ENCODE measurements around the gene ZNF492.
"Not testable (repeated sequence)": the region's sequence is repeated elsewhere in the genome, so short reads cannot be mapped to it uniquely, and the experiment has no call there.

DNA sequence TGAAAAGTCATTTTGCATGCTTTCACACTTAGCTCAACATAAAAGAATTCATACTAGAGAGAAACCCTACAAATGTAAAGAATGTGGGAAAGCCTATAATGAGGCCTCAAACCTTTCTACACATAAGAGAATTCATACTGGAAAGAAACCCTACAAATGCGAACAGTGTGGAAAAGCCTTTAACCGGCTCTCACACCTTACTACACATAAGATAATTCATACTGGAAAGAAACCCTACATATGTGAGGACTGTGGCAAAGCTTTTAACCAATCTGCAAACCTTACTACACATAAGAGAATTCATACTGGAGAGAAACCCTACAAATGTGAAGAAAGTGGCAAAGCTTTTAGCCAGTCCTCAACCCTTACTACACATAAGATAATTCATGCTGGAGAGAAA, 51.4 kb downstream of the ZNF492 start:
- TF ChIP-seq, protein P1, sequence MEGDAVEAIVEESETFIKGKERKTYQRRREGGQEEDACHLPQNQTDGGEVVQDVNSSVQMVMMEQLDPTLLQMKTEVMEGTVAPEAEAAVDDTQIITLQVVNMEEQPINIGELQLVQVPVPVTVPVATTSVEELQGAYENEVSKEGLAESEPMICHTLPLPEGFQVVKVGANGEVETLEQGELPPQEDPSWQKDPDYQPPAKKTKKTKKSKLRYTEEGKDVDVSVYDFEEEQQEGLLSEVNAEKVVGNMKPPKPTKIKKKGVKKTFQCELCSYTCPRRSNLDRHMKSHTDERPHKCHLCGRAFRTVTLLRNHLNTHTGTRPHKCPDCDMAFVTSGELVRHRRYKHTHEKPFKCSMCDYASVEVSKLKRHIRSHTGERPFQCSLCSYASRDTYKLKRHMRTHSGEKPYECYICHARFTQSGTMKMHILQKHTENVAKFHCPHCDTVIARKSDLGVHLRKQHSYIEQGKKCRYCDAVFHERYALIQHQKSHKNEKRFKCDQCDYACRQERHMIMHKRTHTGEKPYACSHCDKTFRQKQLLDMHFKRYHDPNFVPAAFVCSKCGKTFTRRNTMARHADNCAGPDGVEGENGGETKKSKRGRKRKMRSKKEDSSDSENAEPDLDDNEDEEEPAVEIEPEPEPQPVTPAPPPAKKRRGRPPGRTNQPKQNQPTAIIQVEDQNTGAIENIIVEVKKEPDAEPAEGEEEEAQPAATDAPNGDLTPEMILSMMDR (IDR thresholded peaks at IDR 0.05; ENCODE audit: extremely low read depth in 1 of 2, insufficient read depth in 1 of 2, low read depth in 1 of 2, low read length in 2 of 2): not testable (repeated sequence)
- not testable (repeated sequence) for TF ChIP-seq POLR2A (IDR thresholded peaks at IDR 0.05; ENCODE audit: low read depth, low read length)
- TF ChIP-seq, protein P2, sequence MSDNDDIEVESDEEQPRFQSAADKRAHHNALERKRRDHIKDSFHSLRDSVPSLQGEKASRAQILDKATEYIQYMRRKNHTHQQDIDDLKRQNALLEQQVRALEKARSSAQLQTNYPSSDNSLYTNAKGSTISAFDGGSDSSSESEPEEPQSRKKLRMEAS (IDR thresholded peaks at IDR 0.05; ENCODE audit: insufficient read depth, insufficient read length): not testable (repeated sequence)
